ENCODE measurements around the gene APOBEC3H. TPM values are rescaled to one million over a fixed set of nuclear protein-coding genes. Genes with fewer than 3 reads are reported as not detected.
"Not testable (repeated sequence)": the region's sequence is repeated elsewhere in the genome, so short reads cannot be mapped to it uniquely, and the experiment has no call there.

The APOBEC3H gene
- total RNA-seq, 1 donor from 2014 or later, result not detected

DNA sequence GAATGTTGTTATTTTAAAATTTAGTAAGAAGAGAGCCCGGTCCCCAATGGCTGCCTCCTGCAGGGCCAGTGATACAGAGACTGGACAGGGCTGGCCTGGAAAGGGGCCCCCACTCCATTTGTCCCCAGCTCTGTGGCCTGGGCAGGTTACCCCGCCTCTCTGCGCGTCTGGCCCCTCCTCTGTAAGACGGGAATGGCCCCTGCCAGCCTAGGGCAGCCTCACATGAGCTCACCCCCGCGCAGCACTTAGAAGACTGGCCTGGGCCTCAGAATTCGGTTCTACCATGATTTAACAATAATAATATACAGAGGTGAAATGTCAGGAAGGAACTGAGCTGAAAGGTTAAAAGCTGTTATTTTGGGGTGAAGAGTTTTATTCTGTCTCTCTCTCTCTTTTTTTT lies 18.7 kb upstream of the APOBEC3H start:
- Histone ChIP-seq H3K36me3 (ENCODE audit: control insufficient read depth, insufficient read depth, low read length) (no peaks in the 10 kb centered on the region), H3K4me3 (ENCODE audit: low read depth, low read length) (no peak overlapping the region), H3K27me3 (ENCODE audit: control insufficient read depth, insufficient read depth, low read length) (no peaks in the 10 kb centered on the region)
- TF ChIP-seq, protein P1, sequence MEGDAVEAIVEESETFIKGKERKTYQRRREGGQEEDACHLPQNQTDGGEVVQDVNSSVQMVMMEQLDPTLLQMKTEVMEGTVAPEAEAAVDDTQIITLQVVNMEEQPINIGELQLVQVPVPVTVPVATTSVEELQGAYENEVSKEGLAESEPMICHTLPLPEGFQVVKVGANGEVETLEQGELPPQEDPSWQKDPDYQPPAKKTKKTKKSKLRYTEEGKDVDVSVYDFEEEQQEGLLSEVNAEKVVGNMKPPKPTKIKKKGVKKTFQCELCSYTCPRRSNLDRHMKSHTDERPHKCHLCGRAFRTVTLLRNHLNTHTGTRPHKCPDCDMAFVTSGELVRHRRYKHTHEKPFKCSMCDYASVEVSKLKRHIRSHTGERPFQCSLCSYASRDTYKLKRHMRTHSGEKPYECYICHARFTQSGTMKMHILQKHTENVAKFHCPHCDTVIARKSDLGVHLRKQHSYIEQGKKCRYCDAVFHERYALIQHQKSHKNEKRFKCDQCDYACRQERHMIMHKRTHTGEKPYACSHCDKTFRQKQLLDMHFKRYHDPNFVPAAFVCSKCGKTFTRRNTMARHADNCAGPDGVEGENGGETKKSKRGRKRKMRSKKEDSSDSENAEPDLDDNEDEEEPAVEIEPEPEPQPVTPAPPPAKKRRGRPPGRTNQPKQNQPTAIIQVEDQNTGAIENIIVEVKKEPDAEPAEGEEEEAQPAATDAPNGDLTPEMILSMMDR (IDR thresholded peaks at IDR 0.05; ENCODE audit: insufficient read depth, low read length, poor library complexity, severe bottlenecking), result no peak
- DNase-seq (ENCODE audit: low read depth), result no peak

DNA sequence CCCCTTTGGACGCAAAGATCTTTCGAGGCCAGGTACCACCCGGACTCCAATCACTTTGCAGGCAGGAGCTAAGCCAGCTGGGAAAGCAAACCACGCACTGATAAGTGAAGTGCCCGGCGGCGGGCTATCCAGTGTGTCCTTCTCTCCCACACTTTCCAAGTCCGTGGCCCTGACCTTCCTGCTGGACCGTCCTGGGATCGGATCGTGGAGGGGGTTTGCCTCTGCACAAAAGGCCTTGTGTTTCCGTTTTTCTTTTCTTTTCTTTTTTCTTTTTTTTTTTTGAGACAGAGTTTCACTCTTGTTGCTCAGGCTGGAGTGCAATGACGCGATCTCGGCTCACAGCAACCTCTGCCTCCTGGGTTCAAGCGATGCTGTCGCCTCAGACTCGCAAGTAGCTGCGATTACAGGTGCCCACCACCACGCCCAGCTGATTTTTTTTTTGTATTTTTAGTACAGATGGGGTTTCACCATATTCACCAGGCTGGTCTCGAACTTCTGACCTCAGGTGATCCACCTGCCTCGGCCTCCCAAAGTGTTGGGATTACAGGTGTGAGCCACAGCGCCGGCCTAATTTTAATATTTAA lies 17.9 kb upstream of the APOBEC3H start:
- DNase-seq (ENCODE audit: low read depth); H3K36me3 ChIP-seq (ENCODE audit: control insufficient read depth, insufficient read depth, low read length); H3K27me3 ChIP-seq (ENCODE audit: control insufficient read depth, insufficient read depth, low read length); H3K4me3 ChIP-seq (ENCODE audit: low read depth, low read length): not testable (repeated sequence)

DNA sequence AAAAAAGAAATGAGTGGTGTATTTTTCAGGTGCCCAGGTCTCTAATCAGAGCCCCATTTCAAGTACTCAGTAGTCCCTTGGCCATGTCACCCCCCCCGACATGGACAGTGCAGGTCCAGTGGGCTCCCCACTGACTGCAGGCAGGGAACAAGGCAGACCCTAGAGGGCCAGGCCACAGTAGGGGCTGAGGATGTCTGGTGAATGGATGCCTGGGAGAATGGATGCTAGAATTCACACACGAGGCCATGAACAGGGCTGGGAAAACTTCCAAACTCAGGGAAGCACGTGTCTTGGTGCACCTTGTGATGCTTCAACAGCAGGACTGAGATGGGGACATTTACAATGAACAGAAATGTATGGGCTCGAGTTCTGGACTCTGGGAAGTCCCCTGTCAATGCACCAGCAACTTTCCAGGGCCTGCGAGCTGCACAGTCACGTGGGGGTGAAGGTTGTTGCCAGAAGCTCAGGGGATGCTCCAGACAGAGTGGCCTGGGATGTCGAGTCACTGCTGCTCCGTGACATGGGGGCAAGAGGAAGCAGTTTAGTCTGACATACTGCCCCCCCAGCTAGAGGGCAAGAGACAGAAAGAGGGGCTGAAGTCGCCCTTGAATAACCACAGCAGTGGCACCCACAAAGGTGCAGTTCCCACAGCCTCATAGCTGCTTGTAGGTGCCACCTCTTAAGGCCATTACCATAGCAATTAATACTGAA lies 16.8 kb upstream of the APOBEC3H start:
- DNase-seq (ENCODE audit: low read depth), result no peak
- Histone ChIP-seq H3K4me3 (ENCODE audit: low read depth, low read length) (no peak overlapping the region), H3K27me3 (ENCODE audit: control insufficient read depth, insufficient read depth, low read length) (no peaks in the 10 kb centered on the region), H3K36me3 (ENCODE audit: control insufficient read depth, insufficient read depth, low read length) (no peaks in the 10 kb centered on the region)
- TF ChIP-seq, protein P1 (IDR thresholded peaks at IDR 0.05; ENCODE audit: insufficient read depth, low read length, poor library complexity, severe bottlenecking), result no peak

DNA sequence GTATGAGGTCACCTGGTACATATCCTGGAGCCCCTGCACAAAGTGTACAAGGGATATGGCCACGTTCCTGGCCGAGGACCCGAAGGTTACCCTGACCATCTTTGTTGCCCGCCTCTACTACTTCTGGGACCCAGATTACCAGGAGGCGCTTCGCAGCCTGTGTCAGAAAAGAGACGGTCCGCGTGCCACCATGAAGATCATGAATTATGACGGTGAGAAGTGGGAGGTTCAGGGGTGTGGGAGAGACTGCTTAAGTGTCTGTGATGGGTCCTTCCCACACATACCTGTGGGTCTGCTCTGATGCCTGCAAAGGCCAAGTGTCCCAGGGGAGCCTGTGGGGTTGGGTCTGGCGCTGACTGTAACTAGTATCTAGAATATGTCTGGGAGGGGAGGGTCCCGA lies 16.0 kb upstream of the APOBEC3H start:
- no peak for DNase-seq (ENCODE audit: low read depth)
- TF ChIP-seq, protein P1 (IDR thresholded peaks at IDR 0.05; ENCODE audit: insufficient read depth, low read length, poor library complexity, severe bottlenecking), result no peak
- H3K36me3 ChIP-seq (ENCODE audit: control insufficient read depth, insufficient read depth, low read length), result no peaks in the 10 kb centered on the region
- H3K4me3 ChIP-seq (ENCODE audit: low read depth, low read length), result no peak overlapping the region
- H3K27me3 ChIP-seq (ENCODE audit: control insufficient read depth, insufficient read depth, low read length), result no peaks in the 10 kb centered on the region

DNA sequence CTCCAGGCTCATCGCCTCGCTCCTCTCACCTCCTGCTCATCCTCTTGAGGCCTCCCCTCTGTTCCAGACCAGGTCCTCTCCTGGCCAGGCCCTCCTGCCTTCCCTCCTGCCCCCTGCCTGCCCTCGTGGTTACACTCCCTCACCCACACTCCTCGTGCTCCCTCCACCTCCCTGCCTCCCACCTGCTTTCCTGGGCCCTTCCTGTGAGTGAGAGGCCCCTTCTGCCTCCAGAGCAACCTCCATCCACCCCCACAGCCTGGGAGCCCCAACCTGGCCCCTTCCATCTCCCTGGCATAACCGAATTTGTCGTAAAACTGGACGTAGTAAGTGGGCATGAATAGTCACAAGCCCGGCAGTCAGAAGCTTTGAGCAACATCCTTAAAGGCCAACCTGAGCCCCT lies 15.4 kb upstream of the APOBEC3H start:
- no peaks in the 10 kb centered on the region for H3K27me3 ChIP-seq (ENCODE audit: control insufficient read depth, insufficient read depth, low read length)
- H3K36me3 ChIP-seq (ENCODE audit: control insufficient read depth, insufficient read depth, low read length), result no peaks in the 10 kb centered on the region
- H3K4me3 ChIP-seq (ENCODE audit: low read depth, low read length), result no peak overlapping the region
- DNase-seq (ENCODE audit: low read depth), result no peak
- TF ChIP-seq, protein P1 (IDR thresholded peaks at IDR 0.05; ENCODE audit: insufficient read depth, low read length, poor library complexity, severe bottlenecking), result no peak

DNA sequence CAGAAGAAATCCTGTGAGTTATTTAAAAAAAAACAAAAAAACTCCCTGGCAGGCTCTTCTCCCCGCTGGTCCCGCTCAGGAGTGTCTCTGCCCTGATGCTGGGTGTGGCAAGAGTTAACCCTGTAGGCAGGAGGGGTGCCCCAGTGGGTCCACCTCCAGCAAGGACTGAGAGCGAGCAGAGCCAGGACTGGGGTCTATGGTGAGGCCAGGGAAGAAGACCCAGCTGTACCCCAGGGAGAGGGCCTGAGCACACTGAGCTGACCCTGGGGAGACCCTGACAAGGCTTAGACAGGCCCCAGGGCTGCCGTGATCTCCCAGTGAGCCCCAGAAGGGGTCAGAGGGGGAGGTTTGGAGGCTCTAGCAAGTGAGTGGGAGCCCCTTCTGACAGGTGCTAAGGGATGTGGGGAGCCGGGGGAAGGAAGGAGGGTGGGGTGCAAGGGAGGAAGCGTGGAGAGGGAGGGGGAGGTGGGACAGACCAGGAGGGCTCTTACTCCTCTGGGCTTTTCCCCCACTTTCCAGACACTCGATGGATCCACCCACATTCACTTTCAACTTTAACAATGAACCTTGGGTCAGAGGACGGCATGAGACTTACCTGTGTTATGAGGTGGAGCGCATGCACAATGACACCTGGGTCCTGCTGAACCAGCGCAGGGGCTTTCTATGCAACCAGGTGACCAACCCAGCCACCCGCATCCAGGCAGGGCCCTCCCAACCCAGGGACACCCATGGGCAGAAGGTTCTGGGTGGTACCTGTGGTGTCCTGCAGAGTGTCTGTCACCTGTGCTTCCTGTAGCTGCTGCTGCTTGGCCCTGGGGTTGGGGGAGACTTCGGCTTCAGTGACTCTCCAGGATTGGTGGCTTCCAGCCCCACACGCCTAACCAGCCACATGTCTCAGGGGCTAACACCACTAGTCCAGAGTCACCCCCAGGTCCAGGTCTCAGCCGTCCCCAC lies 13.6 kb upstream of the APOBEC3H start:
- Histone ChIP-seq H3K4me3 (ENCODE audit: low read depth, low read length) (no peak overlapping the region), H3K27me3 (ENCODE audit: control insufficient read depth, insufficient read depth, low read length) (no peaks in the 10 kb centered on the region), H3K36me3 (ENCODE audit: control insufficient read depth, insufficient read depth, low read length) (no peaks in the 10 kb centered on the region)
- DNase-seq (ENCODE audit: low read depth), result no peak
- TF ChIP-seq, protein P1 (IDR thresholded peaks at IDR 0.05; ENCODE audit: insufficient read depth, low read length, poor library complexity, severe bottlenecking), result no peak
